ENCODE results near the gene AP3B2.
A peak's percentile ranks its signal among the peaks of the same experiment; 100 is the strongest.

Gene AP3B2

GRCh38 chr15:82698711-82699345 lies 10.8 kb downstream of the AP3B2 start:
- DNase-seq (ENCODE audit: low read depth in 2 of 2), result no peak

DNA sequence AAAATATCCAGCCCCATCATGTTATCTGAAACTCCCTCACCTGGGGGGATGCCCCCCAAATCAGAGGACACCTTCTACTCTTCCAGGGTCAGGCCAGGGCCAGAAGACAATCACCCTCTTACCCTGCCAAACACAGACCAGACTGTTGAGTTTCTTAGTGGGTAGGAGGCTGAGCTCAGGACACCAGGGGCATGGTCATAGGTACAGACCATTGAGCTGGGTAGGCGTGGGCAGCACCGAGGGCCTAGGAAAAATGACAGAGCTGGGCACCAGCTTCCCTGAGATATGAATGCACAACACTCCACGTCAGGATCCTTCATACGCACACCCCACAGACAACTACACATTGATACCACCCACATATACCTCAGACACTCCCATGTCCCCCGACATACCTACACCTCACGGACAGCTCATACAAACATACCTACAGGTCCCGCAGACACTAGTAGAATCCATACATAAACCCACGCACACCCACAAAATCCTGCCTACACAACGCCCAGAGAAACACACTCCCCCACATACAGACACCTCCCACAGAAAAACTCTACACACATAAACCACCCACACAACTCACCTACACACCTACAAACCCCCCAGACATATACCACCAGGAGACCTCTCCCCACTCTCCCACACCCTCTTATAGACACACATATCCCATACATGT lies 11.8 kb downstream of the AP3B2 start:
- no peak for DNase-seq (ENCODE audit: low read depth in 2 of 2)

DNA sequence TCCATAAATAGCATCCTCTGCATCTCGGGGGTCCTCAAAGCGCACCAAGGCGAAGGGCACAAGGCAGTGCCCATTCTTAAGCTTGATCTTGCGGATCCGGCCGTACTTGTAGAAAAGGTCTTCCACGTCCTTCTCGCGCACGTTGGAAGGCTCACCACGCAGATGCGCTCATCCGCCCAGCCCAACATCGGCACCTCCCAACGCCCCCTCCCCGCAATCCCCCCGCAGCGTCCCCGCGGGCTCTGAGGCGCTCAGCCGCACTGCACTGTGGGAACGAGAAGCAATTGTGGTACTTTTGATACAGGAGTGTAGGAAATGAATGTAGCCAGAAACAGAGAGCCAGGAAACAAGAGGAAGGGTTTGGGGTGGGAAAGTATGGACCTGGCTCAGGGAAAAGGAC lies 17.5 kb downstream of the AP3B2 start:
- no peak for DNase-seq (ENCODE audit: low read depth in 2 of 2)

DNA sequence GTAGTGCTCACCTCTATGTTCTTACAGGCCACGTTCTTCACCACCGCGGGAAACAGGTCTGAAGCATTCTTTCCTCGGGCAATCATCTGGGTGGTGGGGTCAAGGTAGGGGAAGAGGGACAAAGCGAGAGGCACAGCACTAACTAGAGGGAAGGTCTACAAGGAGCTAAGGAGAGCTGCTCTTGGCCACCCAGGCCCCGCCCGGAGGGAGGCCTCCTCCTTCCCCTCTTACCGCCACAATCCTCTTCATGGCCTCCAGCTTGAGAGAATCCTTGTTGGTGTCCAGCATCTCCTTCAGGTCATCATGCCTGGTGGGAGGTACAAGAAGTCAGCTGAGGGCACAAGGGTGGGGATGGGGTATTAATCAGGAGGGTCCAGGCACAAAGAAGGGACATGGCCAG lies 20.5 kb downstream of the AP3B2 start:
- DNase-seq (ENCODE audit: low read depth in 2 of 2), result no peak

DNA sequence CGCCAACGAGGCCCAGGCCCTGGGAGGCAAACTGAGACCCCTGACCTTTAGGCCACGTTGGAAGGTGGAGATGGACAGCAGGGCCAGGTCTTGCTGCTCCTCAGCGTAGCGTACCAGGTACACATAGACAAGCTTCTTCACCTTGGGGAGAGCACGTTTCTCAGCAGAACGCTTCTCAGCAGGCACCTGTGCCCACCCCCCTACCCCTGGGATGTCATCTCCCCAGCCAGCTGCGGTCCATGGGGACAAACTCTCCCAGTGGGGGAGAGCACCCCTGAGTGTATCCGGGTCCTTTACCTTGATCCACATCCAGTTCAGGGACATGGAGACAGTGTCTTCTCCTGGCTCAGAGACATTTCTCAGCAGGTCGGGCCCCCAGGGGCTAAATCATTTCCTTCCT lies 21.0 kb downstream of the AP3B2 start:
- no peak for DNase-seq (ENCODE audit: low read depth in 2 of 2)

GRCh38 chr15:82681371-82681770 lies 28.3 kb downstream of the AP3B2 start:
- no peak for DNase-seq (ENCODE audit: low read depth in 2 of 2)

- peak; percentile 68 to 71 for DNase-seq (ENCODE audit: low read depth in 2 of 2)
Observed at GRCh38 chr15:82680200-82681102, 29.2 kb downstream of the AP3B2 start.

- no peak for DNase-seq (ENCODE audit: low read depth in 2 of 2)
Observed at GRCh38 chr15:82679626-82680199, 30.0 kb downstream of the AP3B2 start.

GRCh38 chr15:82677720-82678323 lies 31.9 kb downstream of the AP3B2 start:
- DNase-seq (ENCODE audit: low read depth in 2 of 2), result no peak

- DNase-seq (ENCODE audit: low read depth in 2 of 2), result no peak
Observed at GRCh38 chr15:82674873-82675272, 34.8 kb downstream of the AP3B2 start.

GRCh38 chr15:82670699-82671098 lies 39.0 kb downstream of the AP3B2 start:
- no peak for DNase-seq (ENCODE audit: low read depth in 2 of 2)

GRCh38 chr15:82666606-82667005 lies 43.1 kb downstream of the AP3B2 start:
- DNase-seq (ENCODE audit: low read depth in 2 of 2), result no peak

- DNase-seq (ENCODE audit: low read depth in 2 of 2), result no peak
Observed at GRCh38 chr15:82664021-82664420, 45.7 kb downstream of the AP3B2 start.

DNA sequence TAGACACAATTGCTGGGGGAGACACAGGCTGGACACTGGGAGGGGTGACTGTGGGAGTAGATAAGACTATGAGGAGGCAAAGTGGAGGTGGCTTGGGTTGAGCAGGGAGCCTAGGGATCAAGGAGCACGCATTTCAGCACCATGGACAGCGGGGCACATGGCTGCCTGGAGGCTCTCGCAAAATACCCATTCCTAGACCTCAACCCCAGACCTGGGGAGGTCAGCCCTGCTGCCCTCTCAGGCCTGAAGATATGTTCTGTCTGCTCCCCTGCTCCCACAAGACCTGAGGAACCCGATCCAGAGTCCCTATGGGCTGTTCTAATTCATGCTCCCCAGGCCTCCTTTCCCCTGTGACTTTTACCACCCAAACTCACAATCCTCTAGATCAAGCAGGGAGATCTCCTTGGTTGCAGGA lies 46.5 kb downstream of the AP3B2 start:
- peak; percentile 25 to 51 for DNase-seq (ENCODE audit: low read depth in 2 of 2)

GRCh38 chr15:82662641-82663040 lies 47.0 kb downstream of the AP3B2 start:
- DNase-seq (ENCODE audit: low read depth in 2 of 2), result no peak

GRCh38 chr15:82660378-82660777 lies 49.3 kb downstream of the AP3B2 start:
- DNase-seq (ENCODE audit: low read depth in 2 of 2), result no peak

- DNase-seq (ENCODE audit: low read depth in 2 of 2), result no peak
Observed at GRCh38 chr15:82656641-82657266, 52.9 kb downstream of the AP3B2 start.

DNA sequence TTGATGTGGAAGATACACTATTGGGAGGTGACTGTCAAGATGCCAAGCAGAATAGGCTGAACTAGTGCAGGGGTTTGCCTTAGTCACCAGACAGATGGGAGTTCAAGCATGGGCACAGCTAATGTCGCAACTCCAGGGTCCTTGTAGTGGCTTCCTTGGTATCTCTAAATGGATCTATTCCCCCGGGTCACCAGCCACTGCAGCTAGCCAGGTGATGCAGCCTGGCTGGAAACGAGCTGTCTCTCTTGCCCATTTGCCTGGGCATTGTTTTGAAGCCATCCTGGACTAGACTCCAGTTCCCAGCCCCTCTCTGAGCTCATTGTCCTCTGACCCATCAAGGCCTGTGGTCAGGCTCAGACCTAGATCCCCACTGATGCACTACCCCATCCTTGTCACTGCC lies 54.1 kb downstream of the AP3B2 start:
- no peak for DNase-seq (ENCODE audit: low read depth in 2 of 2)

GRCh38 chr15:82653483-82654168 lies 56.0 kb downstream of the AP3B2 start:
- no peak for DNase-seq (ENCODE audit: low read depth in 2 of 2)

DNA sequence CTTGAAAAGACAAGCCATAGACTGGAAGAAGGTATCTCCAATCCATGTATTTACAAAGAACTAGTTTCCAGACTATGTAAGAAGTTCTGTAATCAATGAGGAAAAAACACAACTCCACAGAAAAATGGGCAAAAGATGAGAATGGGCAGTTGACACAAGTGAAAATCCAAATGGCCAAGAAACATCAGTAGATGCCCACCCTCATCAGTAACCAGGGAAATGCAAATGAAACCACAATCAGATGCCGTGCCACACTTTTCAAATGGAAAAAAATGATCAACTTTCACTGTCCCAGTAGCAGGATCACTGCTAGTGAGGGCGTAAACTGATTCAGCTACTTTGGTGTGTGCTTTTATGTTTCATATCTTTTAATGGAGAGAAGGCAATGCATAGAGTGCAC lies 58.0 kb downstream of the AP3B2 start:
- no peak for DNase-seq (ENCODE audit: low read depth in 2 of 2)

All from stimulated activated CD4-positive, alpha-beta T cell treated with anti-CD3 and anti-CD28 coated beads, Interleukin-4, amount 100 ng/mL, for 48 hours (primary cell).